ENCODE data around the gene SPIN2A.
"Not testable (repeated sequence)": the region's sequence is repeated elsewhere in the genome, so short reads cannot be mapped to it uniquely, and the experiment has no call there.

SPIN2A gene

DNA sequence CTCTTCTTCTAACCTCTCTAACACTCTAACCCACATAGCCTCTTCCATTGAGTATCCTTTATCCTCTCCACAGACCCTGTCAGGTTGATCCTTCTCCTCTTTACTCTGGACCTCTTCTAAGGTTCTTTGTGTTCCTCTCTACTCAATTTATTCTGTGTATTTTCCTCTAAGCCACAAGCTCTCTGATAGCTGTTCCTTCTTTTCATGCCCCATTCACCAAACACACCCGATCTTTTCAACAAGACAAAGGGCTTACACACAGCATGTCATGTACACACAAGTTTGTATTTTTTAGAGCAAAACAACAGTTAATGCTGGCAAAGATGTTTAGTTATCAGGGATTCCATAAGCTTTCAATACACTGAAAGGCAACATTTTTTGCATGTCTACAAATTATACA lies 17.8 kb downstream of the SPIN2A start:
- no peak overlapping the region for H3K27ac ChIP-seq
- TF ChIP-seq, protein P1, sequence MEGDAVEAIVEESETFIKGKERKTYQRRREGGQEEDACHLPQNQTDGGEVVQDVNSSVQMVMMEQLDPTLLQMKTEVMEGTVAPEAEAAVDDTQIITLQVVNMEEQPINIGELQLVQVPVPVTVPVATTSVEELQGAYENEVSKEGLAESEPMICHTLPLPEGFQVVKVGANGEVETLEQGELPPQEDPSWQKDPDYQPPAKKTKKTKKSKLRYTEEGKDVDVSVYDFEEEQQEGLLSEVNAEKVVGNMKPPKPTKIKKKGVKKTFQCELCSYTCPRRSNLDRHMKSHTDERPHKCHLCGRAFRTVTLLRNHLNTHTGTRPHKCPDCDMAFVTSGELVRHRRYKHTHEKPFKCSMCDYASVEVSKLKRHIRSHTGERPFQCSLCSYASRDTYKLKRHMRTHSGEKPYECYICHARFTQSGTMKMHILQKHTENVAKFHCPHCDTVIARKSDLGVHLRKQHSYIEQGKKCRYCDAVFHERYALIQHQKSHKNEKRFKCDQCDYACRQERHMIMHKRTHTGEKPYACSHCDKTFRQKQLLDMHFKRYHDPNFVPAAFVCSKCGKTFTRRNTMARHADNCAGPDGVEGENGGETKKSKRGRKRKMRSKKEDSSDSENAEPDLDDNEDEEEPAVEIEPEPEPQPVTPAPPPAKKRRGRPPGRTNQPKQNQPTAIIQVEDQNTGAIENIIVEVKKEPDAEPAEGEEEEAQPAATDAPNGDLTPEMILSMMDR (conservative IDR thresholded peaks at IDR 0.05) = no peak

DNA sequence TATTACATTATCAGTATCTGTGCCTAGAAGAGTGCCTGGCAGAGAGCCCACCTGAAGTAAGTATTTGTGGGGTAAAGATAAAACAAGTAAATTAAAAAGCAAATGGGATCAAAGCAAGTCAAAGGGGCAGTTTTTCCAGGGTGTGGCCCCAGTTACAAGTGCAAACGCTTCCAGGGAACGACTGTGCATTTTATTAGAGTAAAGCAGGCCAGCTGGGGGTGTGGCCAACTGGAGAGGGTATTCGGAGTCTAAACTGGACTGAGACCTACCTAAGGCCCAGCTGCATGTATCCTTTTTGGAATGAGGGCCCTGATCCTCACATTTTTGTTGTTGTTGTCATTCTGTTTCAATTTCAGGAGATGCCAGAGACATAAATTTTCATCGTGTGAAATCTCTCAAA lies 19.6 kb downstream of the SPIN2A start:
- H3K27ac ChIP-seq = not testable (repeated sequence)

DNA sequence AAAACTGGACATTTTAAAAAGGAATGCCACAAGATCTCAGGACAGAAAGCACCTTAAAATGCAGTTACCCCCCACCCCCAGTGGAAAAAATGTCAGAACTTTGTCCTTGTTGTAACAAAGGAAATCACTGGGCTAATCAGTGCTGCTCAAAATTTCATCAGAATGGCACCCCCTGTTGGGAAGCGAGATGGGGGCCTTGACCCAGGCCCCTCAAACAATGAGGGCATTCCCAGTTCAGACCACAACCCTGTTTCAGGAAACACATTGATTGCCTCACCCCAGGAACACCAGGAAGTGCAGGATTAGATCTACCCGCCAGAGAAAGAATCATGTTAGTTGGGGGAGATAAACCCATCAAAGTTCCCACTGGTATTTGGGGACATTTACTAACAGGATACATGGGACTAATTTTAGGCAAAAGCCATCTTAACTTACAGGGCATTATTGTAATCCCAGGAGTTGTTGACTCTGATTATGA lies 32.2 kb downstream of the SPIN2A start:
- TF ChIP-seq, protein P1 (conservative IDR thresholded peaks at IDR 0.05) = no peak

DNA sequence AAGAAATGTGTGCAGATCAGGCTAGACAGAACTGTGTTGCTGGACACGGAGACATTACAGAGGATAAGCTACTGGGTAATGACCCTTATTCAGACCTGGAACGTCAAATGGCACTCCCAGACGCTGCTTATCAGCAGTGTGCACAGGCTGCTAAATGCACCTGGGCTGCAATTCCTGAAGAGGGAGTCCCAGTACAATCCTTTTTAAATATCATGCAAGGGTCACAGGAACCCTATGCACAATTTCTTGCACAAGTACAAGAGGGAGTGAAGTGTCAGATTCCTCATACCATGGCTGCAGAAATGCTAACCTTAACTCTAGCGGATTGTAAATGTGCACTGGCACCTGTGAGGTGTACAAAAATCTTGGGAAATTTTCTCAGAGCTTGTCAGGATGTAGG lies 32.8 kb downstream of the SPIN2A start:
- H3K27ac ChIP-seq = no peak overlapping the region
- TF ChIP-seq, protein P1 (conservative IDR thresholded peaks at IDR 0.05) = no peak

More for the DNA sequence above, 32.2 kb downstream of the SPIN2A start:
- H3K27ac ChIP-seq = no peak overlapping the region

DNA sequence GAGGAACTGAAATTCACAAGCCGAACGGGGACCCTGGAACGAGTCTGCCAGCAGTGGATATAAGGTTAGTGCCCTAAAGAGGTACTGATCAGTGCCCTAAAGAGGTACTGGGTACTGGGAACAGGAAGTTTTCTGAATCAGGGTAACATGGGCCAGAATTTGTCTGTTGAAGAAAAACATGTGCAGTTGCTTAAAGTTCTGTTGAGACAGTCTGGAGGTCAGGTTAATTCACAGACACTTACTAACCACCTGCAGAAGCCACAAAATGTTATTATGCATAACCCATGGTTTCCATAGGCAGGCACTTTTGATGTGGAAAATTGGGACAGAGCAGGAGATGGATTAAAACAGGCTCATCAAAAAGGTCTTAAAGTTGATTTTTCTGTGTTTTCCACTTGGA lies 33.7 kb downstream of the SPIN2A start:
- H3K27ac ChIP-seq = no peak overlapping the region
- TF ChIP-seq, protein P1 (conservative IDR thresholded peaks at IDR 0.05) = no peak

DNA sequence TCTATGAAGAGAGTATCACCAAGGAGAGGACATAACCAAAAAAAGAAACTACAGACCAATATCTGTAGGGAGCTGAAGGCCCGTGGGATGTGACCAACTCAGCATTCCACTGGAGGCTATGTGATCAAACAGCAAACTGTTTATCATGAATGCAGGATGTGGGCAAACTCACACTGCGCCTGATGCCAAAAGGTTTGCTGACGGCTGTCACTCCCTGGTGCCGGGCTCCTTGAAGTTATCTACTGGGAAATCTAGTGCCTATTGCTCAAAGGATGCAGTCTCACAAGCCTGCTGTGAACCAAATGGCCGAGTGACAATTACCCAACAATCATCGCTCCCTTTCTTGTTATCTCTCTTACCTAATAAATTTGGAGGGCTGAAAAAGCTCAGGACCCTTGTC lies 34.3 kb downstream of the SPIN2A start:
- H3K27ac ChIP-seq = not testable (repeated sequence)

All from VCaP (cell line).